IMR-90 (cell line): ENCODE data around the gene SMARCA2. TPM values are rescaled to one million over a fixed set of nuclear protein-coding genes. Genes with fewer than 3 reads are reported as not detected.

ENCODE experiments used
- ATAC-seq: fragments of 200-7000 bp; cut with Tn5 transposase; 2 replicates; pipeline ENCODE4 v1.9.1; 2020; ENCODE audit warnings: low read depth, mild to moderate bottlenecking, moderate library complexity
- BruUV-seq: library from RNA; stranded (reverse); fragments of 400-500 nt; replicated peaks from 2 replicates; lab custom pipeline; 2021; lab: Mats Ljungman, UMichigan
- CTCF ChIA-PET: fragments of 300-600 bp; formaldehyde crosslinking; extraction: SDS; loops from one replicate; lab custom pipeline; 2021; ENCODE audit warnings: antibody characterized with exemption; lab: Yijun Ruan, JAX
- POLR2A ChIA-PET: fragments of 300-600 bp; sonication (Branson Sonifier 250); formaldehyde crosslinking; loops from one replicate; lab custom pipeline; 2022; ENCODE audit warnings: antibody characterized with exemption; ENCODE audit not compliant: unreplicated experiment; lab: Charles Lee
- DNase-seq: peaks from one replicate; pipeline ENCODE4 v3.0.0; 2013
- H2AFZ ChIP-seq: replicated peaks from 2 replicates; pipeline ENCODE3; 2013; ENCODE audit warnings: low read length, mild to moderate bottlenecking; ENCODE audit not compliant: poor library complexity
- H2AK5ac ChIP-seq: 2 replicates; pipeline ENCODE4 v1.6.1; 2013; ENCODE audit warnings: low read depth, low read length, inconsistent platforms
- H2AK9ac ChIP-seq: replicated peaks from 2 replicates; pipeline ENCODE3; 2013; ENCODE audit warnings: mild to moderate bottlenecking, low read depth, low read length, moderate library complexity; ENCODE audit not compliant: poor library complexity
- H2BK120ac ChIP-seq: 2 replicates; pipeline ENCODE4 v1.6.1; 2013; ENCODE audit warnings: low read depth, low read length, inconsistent platforms
- H2BK15ac ChIP-seq: 3 replicates; pipeline ENCODE4 v1.6.1; 2013; ENCODE audit warnings: low read depth, low read length, inconsistent platforms
- H2BK20ac ChIP-seq: 2 replicates; pipeline ENCODE4 v1.6.1; 2013; ENCODE audit warnings: low read depth, mild to moderate bottlenecking, inconsistent platforms, low read length, moderate library complexity
- H2BK5ac ChIP-seq: 2 replicates; pipeline ENCODE4 v1.6.1; 2013; ENCODE audit warnings: mild to moderate bottlenecking, low read depth, low read length, inconsistent platforms; ENCODE audit not compliant: poor library complexity, severe bottlenecking
- H3K14ac ChIP-seq: replicated peaks from 2 replicates; pipeline ENCODE4 v1.6.1; 2013; ENCODE audit warnings: low read depth, low read length, inconsistent platforms
- H3K18ac ChIP-seq: 2 replicates; pipeline ENCODE4 v1.6.1; 2013; ENCODE audit warnings: low read depth, low read length, control low read depth
- H3K23ac ChIP-seq: 2 replicates; pipeline ENCODE4 v1.6.1; 2013; ENCODE audit warnings: low read depth, low read length, inconsistent platforms
- H3K27ac ChIP-seq: 2 replicates; pipeline ENCODE4 v1.5.1; 2013; ENCODE audit warnings: mild to moderate bottlenecking, control low read depth, low read length; ENCODE audit not compliant: insufficient read depth
- H3K27me3 ChIP-seq: 2 replicates; pipeline ENCODE4 v1.6.1; 2013; ENCODE audit warnings: low read length; ENCODE audit not compliant: control insufficient read depth, insufficient read depth
- H3K36me3 ChIP-seq: 2 replicates; pipeline ENCODE4 v1.6.1; 2013; ENCODE audit warnings: low read length, mixed read lengths; ENCODE audit not compliant: control insufficient read depth, insufficient read depth
- H3K4ac ChIP-seq: 2 replicates; pipeline ENCODE4 v1.6.1; 2013; ENCODE audit warnings: low read depth, low read length, inconsistent platforms
- H3K4me1 ChIP-seq: 2 replicates; pipeline ENCODE4 v1.6.1; 2013; ENCODE audit warnings: low read length, mixed read lengths; ENCODE audit not compliant: control insufficient read depth, insufficient read depth
- H3K4me2 ChIP-seq: 2 replicates; pipeline ENCODE4 v1.6.1; 2013; ENCODE audit warnings: low read depth, mild to moderate bottlenecking, control low read depth, low read length, moderate library complexity
- H3K4me3 ChIP-seq: 2 replicates; pipeline ENCODE4 v1.5.1; 2013; ENCODE audit warnings: low read depth, mild to moderate bottlenecking, control low read depth, low read length, moderate library complexity; ENCODE audit not compliant: insufficient read depth
- H3K56ac ChIP-seq: 2 replicates; pipeline ENCODE4 v1.6.1; 2013; ENCODE audit warnings: low read length, inconsistent platforms; ENCODE audit not compliant: insufficient read depth; ENCODE audit errors: extremely low read depth
- H3K79me1 ChIP-seq, 2 experiments: 2 replicates each; pipeline ENCODE4 v1.6.1; 2013; ENCODE audit warnings: low read length in 2 of 2, inconsistent platforms in 1 of 2, low read depth in 1 of 2
- H3K9ac ChIP-seq: 2 replicates; pipeline ENCODE4 v1.6.1; 2013; ENCODE audit warnings: low read depth, low read length, control low read depth
- H3K9me1 ChIP-seq: 2 replicates; pipeline ENCODE4 v1.6.1; 2013; ENCODE audit warnings: low read length, inconsistent platforms; ENCODE audit not compliant: insufficient read depth
- H3K9me3 ChIP-seq: 2 replicates; pipeline ENCODE4 v1.6.1; 2013; ENCODE audit warnings: low read length; ENCODE audit not compliant: control insufficient read depth, insufficient read depth
- H4K20me1 ChIP-seq: 2 replicates; pipeline ENCODE4 v1.6.1; 2013; ENCODE audit warnings: low read length, inconsistent platforms; ENCODE audit not compliant: insufficient read depth
- H4K5ac ChIP-seq: 2 replicates; pipeline ENCODE4 v1.6.1; 2013; ENCODE audit warnings: mild to moderate bottlenecking, low read depth, low read length, control low read depth
- H4K8ac ChIP-seq, 2 experiments: 2 replicates each; pipeline ENCODE4 v1.6.1; 2013; ENCODE audit warnings: low read depth in 2 of 2, low read length in 2 of 2, control low read depth in 1 of 2, inconsistent platforms in 1 of 2
- H4K91ac ChIP-seq: 2 replicates; pipeline ENCODE4 v1.6.1; 2013; ENCODE audit warnings: low read depth, low read length, inconsistent platforms; ENCODE audit not compliant: insufficient read depth
- BHLHE40 ChIP-seq: fragments of 150-350 bp; IDR thresholded peaks from 2 replicates; pipeline ENCODE4 v1.6.1; 2016; ENCODE audit warnings: mild to moderate bottlenecking, low read depth, low read length
- FOS ChIP-seq: fragments of 150-350 bp; IDR thresholded peaks from 2 replicates; pipeline ENCODE4 v1.6.1; 2016; ENCODE audit warnings: low read depth, low read length
- RFX5 ChIP-seq: IDR thresholded peaks from 2 replicates; pipeline ENCODE4 v1.8.0; 2012; ENCODE audit warnings: low read depth, mild to moderate bottlenecking, low read length, moderate library complexity
- SMC3 ChIP-seq: fragments of 150-350 bp; IDR thresholded peaks from 2 replicates; pipeline ENCODE4 v1.6.1; 2016; ENCODE audit warnings: low read depth, mild to moderate bottlenecking, antibody characterized with exemption, low read length, moderate library complexity
- WGBS, 2 experiments: methylation state at CpG; one replicate each; pipeline versions ENCODE4 v1.1.5 to v1.1.7; 2013; ENCODE audit warnings: missing lambda C conversion rate in 2 of 2; ENCODE audit not compliant: insufficient read length in 1 of 2; ENCODE audit errors: extremely low coverage in 2 of 2; 5-methylcytosine and 5-hydroxymethylcytosine counted together
- dilution Hi-C: fragments of 300-500 bp; cut with HindIII; formaldehyde crosslinking; loops from one replicate; pipeline ENCODE4 v1.14.3; 2018; ENCODE audit warnings: low sequenced_read_pairs; ENCODE audit not compliant: unreplicated experiment
- in situ Hi-C: fragments of 300-500 bp; cut with MboI; formaldehyde crosslinking; loops from 3 replicates; pipeline ENCODE4 v1.14.3; 2019; ENCODE audit warnings: low sequenced_read_pairs, inconsistent platforms, mixed read lengths
- intact Hi-C: fragments of 100-400 bp; cut with micrococcal nuclease; formaldehyde crosslinking; loops from 2 replicates; pipeline ENCODE4 v1.10.0; 2022
- polyA plus RNA-seq, 3 experiments: library from polyadenylated mRNA; depleted of rRNA; stranded (reverse); fragments of >200 nt; gene quantifications; 2 replicates each; pipeline ENCODE4 v1.2.3, GENCODE V29; 2012; ENCODE audit warnings: low replicate concordance in 1 of 3
- total RNA-seq: library from RNA; depleted of rRNA; stranded (reverse); fragments of >200 nt; gene quantifications from 2 replicates; pipeline ENCODE4 v1.2.3, GENCODE V29; 2012

SMARCA2 gene
- total and polyA plus RNA-seq, 2 of the 4 experiments (the other 2 are of a cell fraction) = 25.3 to 26.7 TPM

- Histone ChIP-seq H2BK120ac (no peak overlapping the region), H3K14ac (no peak overlapping the region), H3K79me1 (no peaks in the 10 kb centered on the region), H3K27me3 (peaks cover 2% of the 10 kb centered on the region), H4K91ac (no peak overlapping the region), H2BK20ac (no peak overlapping the region), H3K36me3 (no peaks in the 10 kb centered on the region), H3K9me1 (no peaks in the 10 kb centered on the region), H3K18ac (no peak overlapping the region), H3K23ac (no peak overlapping the region), H2BK15ac (no peak overlapping the region), H3K4ac (no peak overlapping the region), H4K5ac (no peak overlapping the region), H3K4me1 (no peaks in the 10 kb centered on the region), H2AFZ (no peak overlapping the region), H2AK9ac (no peak overlapping the region), H4K20me1 (no peaks in the 10 kb centered on the region), H3K27ac (no peak overlapping the region), H3K9me3 (no peaks in the 10 kb centered on the region), H4K8ac (no peak overlapping the region), H3K4me3 (no peak overlapping the region), H2AK5ac (no peak overlapping the region), H3K56ac (no peak overlapping the region), H3K9ac (no peak overlapping the region), H2BK5ac (no peak overlapping the region), H3K4me2 (no peak overlapping the region)
- ChIA-PET POLR2A (no interaction called here), CTCF (no interaction called here)
- TF ChIP-seq RFX5 = no peak
- TF ChIP-seq SMC3 = no peak
- TF ChIP-seq BHLHE40 = no peak
- no peak for TF ChIP-seq FOS
- ATAC-seq = no peak
- dilution Hi-C loops (no loop called here), in situ Hi-C loops (no loop called here), intact Hi-C loops (no loop called here)
- BruUV-seq = no TSS peak
- DNase-seq = no peak
- WGBS, 2 experiments = no CpG with 5 or more reads among the region's 2 CpGs
Measured at GRCh38 chr9:1989500-1989899, 25.6 kb upstream of the SMARCA2 start.
